GM12878 (cell line): ENCODE measurements around the gene SNX8. TPM values are rescaled to one million over a fixed set of nuclear protein-coding genes. Genes with fewer than 3 reads are reported as not detected.

ENCODE experiments used
- ATAC-seq: fragments of 200-7000 bp; cut with Tn5 transposase; 3 replicates; pipeline ENCODE4 v1.9.1; 2020; ENCODE audit warnings: mild to moderate bottlenecking, moderate library complexity
- BruUV-seq: library from RNA; stranded (reverse); fragments of 400-500 nt; replicated peaks from 2 replicates; lab custom pipeline; 2021; lab: Mats Ljungman, UMichigan
- CTCF ChIA-PET: fragments of 300-600 bp; sonication (Branson Sonifier 250); formaldehyde crosslinking; extraction: SDS; loops from one replicate; lab custom pipeline; 2021; ENCODE audit warnings: inconsistent platforms; lab: Yijun Ruan, JAX
- POLR2A ChIA-PET: fragments of 350-600 bp; formaldehyde crosslinking; extraction: SDS; loops from one replicate; lab custom pipeline; 2021; ENCODE audit warnings: inconsistent platforms; lab: Charles Lee
- RAD21 ChIA-PET: fragments of 300-600 bp; sonication (Branson Sonifier 250); formaldehyde crosslinking; loops from one replicate; lab custom pipeline; 2023; ENCODE audit warnings: antibody characterized with exemption; ENCODE audit not compliant: unreplicated experiment; lab: Charles Lee
- SMC1A ChIA-PET: fragments of 300-600 bp; sonication (Branson Sonifier 250); formaldehyde crosslinking; loops from one replicate; lab custom pipeline; 2023; ENCODE audit not compliant: unreplicated experiment, uncharacterized antibody; lab: Charles Lee
- DNase-seq: peaks from one replicate; pipeline ENCODE4 v3.0.0-alpha.2; 2011; ENCODE audit warnings: low read depth, low spot score
- FAIRE-seq: peaks from 3 replicates; lab custom pipeline; 2011; peaks lifted over from hg19 to GRCh38; lab: Jason Lieb, UNC
- H2AFZ ChIP-seq: 2 replicates; pipeline ENCODE4 v1.6.0; 2011; ENCODE audit warnings: low read depth, low read length, control low read depth; ENCODE audit not compliant: control insufficient read depth
- H3K27ac ChIP-seq: 2 replicates; pipeline ENCODE4 v1.5.1; 2011; ENCODE audit warnings: control low read depth; ENCODE audit not compliant: control insufficient read depth, insufficient read depth
- H3K27me3 ChIP-seq, 2 experiments: replicated peaks in 1 of 2; 2 replicates each; pipeline versions ENCODE4 v1.6.0 to v1.6.1; 2011; ENCODE audit warnings: low read length in 1 of 2; ENCODE audit not compliant: control insufficient read depth in 2 of 2, insufficient read depth in 2 of 2
- H3K36me3 ChIP-seq, 2 experiments: 2 replicates each; pipeline ENCODE4 v1.5.1; 2011; ENCODE audit warnings: low read length in 1 of 2; ENCODE audit not compliant: control insufficient read depth in 2 of 2, insufficient read depth in 2 of 2
- H3K4me1 ChIP-seq: 2 replicates; pipeline ENCODE4 v1.6.1; 2011; ENCODE audit warnings: mild to moderate bottlenecking, low read length, moderate library complexity, mixed read lengths; ENCODE audit not compliant: control insufficient read depth, insufficient read depth
- H3K4me2 ChIP-seq: 2 replicates; pipeline ENCODE4 v1.6.0; 2011; ENCODE audit warnings: control low read depth; ENCODE audit not compliant: control insufficient read depth, insufficient read depth
- H3K4me3 ChIP-seq: fragments of 200-600 bp; sonication (generic); 2 replicates; pipeline ENCODE4 v1.5.1; 2016
- H3K79me2 ChIP-seq: 2 replicates; pipeline ENCODE4 v1.6.0; 2011; ENCODE audit warnings: low read length; ENCODE audit not compliant: control insufficient read depth, insufficient read depth
- H3K9ac ChIP-seq: 2 replicates; pipeline ENCODE4 v1.8.0; 2011; ENCODE audit warnings: low read length, control low read depth, mixed read lengths; ENCODE audit not compliant: control insufficient read depth, insufficient read depth
- H3K9me3 ChIP-seq: replicated peaks from 3 replicates; pipeline ENCODE4 v1.5.1; 2011; ENCODE audit warnings: mild to moderate bottlenecking, low read length; ENCODE audit not compliant: control insufficient read depth, insufficient read depth
- H4K20me1 ChIP-seq: 2 replicates; pipeline ENCODE4 v1.6.0; 2011; ENCODE audit not compliant: control insufficient read depth, insufficient read depth
- CHD2 ChIP-seq: IDR thresholded peaks from 2 replicates; pipeline ENCODE4 v1.6.1; 2011; ENCODE audit warnings: low read depth, low read length, improper control_type of control experiment, borderline replicate concordance
- IRF4 ChIP-seq: IDR thresholded peaks from 2 replicates; pipeline ENCODE4 v1.6.1; 2011; ENCODE audit warnings: low read depth, low read length
- MTA2 ChIP-seq: fragments of 450-650 bp; IDR thresholded peaks from 2 replicates; pipeline ENCODE4 v1.6.1; 2016; ENCODE audit warnings: low read depth, mild to moderate bottlenecking, moderate library complexity
- NR2F1 ChIP-seq: fragments of 450-650 bp; conservative IDR thresholded peaks from 2 replicates; pipeline ENCODE4 v1.6.1; 2017; ENCODE audit warnings: mild to moderate bottlenecking
- RUNX3 ChIP-seq: IDR thresholded peaks from 2 replicates; pipeline ENCODE4 v1.6.1; 2012; ENCODE audit warnings: low read length, inconsistent platforms
- WGBS: methylation state at CpG from one replicate; pipeline ENCODE4 v1.1.6; 2016; ENCODE audit warnings: low lambda C conversion rate; ENCODE audit not compliant: insufficient replicate concordance, insufficient coverage; ENCODE audit errors: missing lambda C conversion rate; 5-methylcytosine and 5-hydroxymethylcytosine counted together
- in situ Hi-C: fragments of 300-500 bp; cut with MboI; formaldehyde crosslinking; loops from 9 replicates; pipeline ENCODE4 v1.14.3; 2018; ENCODE audit warnings: mixed read lengths
- intact Hi-C: fragments of 100-400 bp; cut with micrococcal nuclease; formaldehyde crosslinking; loops from one replicate; pipeline ENCODE4 v1.14.2; 2022; ENCODE audit not compliant: unreplicated experiment
- polyA plus RNA-seq, 11 experiments: library from polyadenylated mRNA; depleted of rRNA in 4 of 11; unstranded in 6 of 11; stranded (reverse) in 5 of 11; fragments of >200 nt; fragmentation: Nextera tagmentation in 4 of 11; fragmentation: Illumina TruSeq in 1 of 11; extraction: Ambion mirVana in 4 of 11; extraction: Trizol in 1 of 11; gene quantifications; 1 replicate in 1 of 11; 2 replicates in 10 of 11; pipeline versions ENCODE4 v1.2.1 to v1.2.3, GENCODE V29; 2011 to 2016; ENCODE audit warnings: inconsistent platforms in 2 of 11, missing spikeins in 2 of 11, low read depth in 1 of 11
- total RNA-seq, 4 experiments: library from RNA; depleted of rRNA in 3 of 4; stranded (reverse); fragments of >200 nt in 3 of 4; fragmentation: Illumina TruSeq in 1 of 4; extraction: Trizol in 1 of 4; gene quantifications; 2 replicates each; pipeline versions ENCODE4 v1.2.1 to v1.2.3, GENCODE V29; 2013 to 2021
- TF ChIP-seq, protein P1 (sequence below): fragments of 450-650 bp; formaldehyde crosslinking; IDR thresholded peaks from 2 replicates; pipeline ENCODE4 v1.5.0; 2022; ENCODE audit warnings: mild to moderate bottlenecking, missing genetic modification characterization
- TF ChIP-seq, protein P2 (sequence below): fragments of 450-650 bp; IDR thresholded peaks from 2 replicates; pipeline ENCODE4 v1.6.1; 2018; ENCODE audit warnings: mild to moderate bottlenecking, low read depth, moderate library complexity; ENCODE audit not compliant: partially characterized antibody
- TF ChIP-seq, protein P3 (sequence below), 3 experiments: IDR thresholded peaks in 2 of 3; conservative IDR thresholded peaks in 1 of 3; 2 replicates each; pipeline ENCODE4 v1.5.1; 2011; ENCODE audit warnings: low read depth in 3 of 3, low read length in 3 of 3, mild to moderate bottlenecking in 3 of 3, control low read depth in 2 of 3, moderate library complexity in 2 of 3, inconsistent platforms in 1 of 3, mixed read lengths in 1 of 3; ENCODE audit not compliant: control insufficient read depth in 2 of 3, insufficient read depth in 1 of 3; ENCODE audit errors: extremely low read depth in 1 of 3
- TF ChIP-seq, protein P4 (sequence below): IDR thresholded peaks from 2 replicates; pipeline ENCODE4 v1.6.1; 2011; ENCODE audit warnings: low read depth, low read length, improper control_type of control experiment, borderline replicate concordance
- TF ChIP-seq, protein P5 (sequence below): fragments of 450-650 bp; IDR thresholded peaks from 2 replicates; pipeline ENCODE4 v1.6.1; 2017; ENCODE audit warnings: antibody characterized with exemption, mild to moderate bottlenecking, moderate library complexity

The SNX8 gene
- total and polyA plus RNA-seq, 10 of the 15 experiments (the other 5 are each of a cell fraction or from before 2014, with no cell fraction given): 6.4 to 210 (median 97.6) TPM

DNA sequence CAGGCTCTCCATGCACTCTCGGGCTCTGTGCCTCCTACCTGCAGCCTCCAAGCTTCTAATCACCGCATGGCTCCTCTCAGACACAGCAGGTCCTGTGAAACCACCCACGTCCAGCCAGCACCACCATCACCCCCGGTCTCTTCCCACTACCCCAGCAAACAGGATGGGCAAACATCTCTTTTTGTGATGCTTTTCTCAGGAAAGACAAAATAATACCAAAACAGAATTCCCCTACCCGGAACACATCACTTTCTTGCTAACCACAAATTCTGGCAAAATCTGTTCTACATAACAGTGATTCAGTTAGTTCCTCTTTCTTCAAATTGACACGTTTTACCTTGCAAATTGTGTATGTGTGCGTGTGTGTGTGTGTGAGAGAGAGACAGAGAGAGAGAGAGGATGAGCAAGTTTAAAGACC lies 6.5 kb downstream of the SNX8 start:
- Histone ChIP-seq H3K4me1 (peaks cover 26% of the 10 kb centered on the region), H3K4me3 (peak overlapping the region; percentile 63; the same call in 1 of the 2 replicates), H3K27me3 (no peaks in the 10 kb centered on the region), H4K20me1 (no peaks in the 10 kb centered on the region), H3K4me2 (peak overlapping the region; percentile 92), H3K27ac (peak overlapping the region; percentile 87), H3K9ac (peak overlapping the region; percentile 78), H3K36me3 (peaks cover 0 to 10% of the 10 kb centered on the region in 2 experiments; a peak in 1 of 4 replicates), H3K9me3 (no peaks in the 10 kb centered on the region; the same call in 2 of the 3 replicates), H3K79me2 (peaks cover 81% of the 10 kb centered on the region), H2AFZ (no peak overlapping the region)
- BruUV-seq: no TSS peak
- ATAC-seq (peak; percentile 68), FAIRE-seq (peak; percentile 95), DNase-seq (peak; percentile 77)
- ChIA-PET POLR2A (interaction anchor here (0.7 to 1.2 kb wide), 4 partner anchors 49 to 126 kb away, joined by 3 to 9 read pairs (median 4); partner anchors contain the start of genes MRM2 and NUDT1), RAD21 (interaction anchor here (0.6 to 1.1 kb wide), 5 partner anchors 19 to 98 kb away, joined by 3 to 4 read pairs (median 3); no protein-coding TSS in a partner anchor), SMC1A (interaction anchor here (1.0 to 1.9 kb wide), 3 partner anchors 19 to 59 kb away, joined by 4 to 7 read pairs (median 4); no protein-coding TSS in a partner anchor), CTCF (interaction anchor here (1.4 kb wide), 1 partner anchor 46 kb away, joined by 3 read pairs; no protein-coding TSS in a partner anchor)
- intact Hi-C loops (no loop called here), in situ Hi-C loops (no loop called here)
- under 1% methylated on average over 7 of the region's 7 CpGs for WGBS
- TF ChIP-seq CHD2: no peak
- no peak for TF ChIP-seq NR2F1
- TF ChIP-seq, protein P1, sequence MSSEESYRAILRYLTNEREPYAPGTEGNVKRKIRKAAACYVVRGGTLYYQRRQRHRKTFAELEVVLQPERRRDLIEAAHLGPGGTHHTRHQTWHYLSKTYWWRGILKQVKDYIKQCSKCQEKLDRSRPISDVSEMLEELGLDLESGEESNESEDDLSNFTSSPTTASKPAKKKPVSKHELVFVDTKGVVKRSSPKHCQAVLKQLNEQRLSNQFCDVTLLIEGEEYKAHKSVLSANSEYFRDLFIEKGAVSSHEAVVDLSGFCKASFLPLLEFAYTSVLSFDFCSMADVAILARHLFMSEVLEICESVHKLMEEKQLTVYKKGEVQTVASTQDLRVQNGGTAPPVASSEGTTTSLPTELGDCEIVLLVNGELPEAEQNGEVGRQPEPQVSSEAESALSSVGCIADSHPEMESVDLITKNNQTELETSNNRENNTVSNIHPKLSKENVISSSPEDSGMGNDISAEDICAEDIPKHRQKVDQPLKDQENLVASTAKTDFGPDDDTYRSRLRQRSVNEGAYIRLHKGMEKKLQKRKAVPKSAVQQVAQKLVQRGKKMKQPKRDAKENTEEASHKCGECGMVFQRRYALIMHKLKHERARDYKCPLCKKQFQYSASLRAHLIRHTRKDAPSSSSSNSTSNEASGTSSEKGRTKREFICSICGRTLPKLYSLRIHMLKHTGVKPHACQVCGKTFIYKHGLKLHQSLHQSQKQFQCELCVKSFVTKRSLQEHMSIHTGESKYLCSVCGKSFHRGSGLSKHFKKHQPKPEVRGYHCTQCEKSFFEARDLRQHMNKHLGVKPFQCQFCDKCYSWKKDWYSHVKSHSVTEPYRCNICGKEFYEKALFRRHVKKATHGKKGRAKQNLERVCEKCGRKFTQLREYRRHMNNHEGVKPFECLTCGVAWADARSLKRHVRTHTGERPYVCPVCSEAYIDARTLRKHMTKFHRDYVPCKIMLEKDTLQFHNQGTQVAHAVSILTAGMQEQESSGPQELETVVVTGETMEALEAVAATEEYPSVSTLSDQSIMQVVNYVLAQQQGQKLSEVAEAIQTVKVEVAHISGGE (CRISPR knock-in tag): no peak
- TF ChIP-seq, protein P2, sequence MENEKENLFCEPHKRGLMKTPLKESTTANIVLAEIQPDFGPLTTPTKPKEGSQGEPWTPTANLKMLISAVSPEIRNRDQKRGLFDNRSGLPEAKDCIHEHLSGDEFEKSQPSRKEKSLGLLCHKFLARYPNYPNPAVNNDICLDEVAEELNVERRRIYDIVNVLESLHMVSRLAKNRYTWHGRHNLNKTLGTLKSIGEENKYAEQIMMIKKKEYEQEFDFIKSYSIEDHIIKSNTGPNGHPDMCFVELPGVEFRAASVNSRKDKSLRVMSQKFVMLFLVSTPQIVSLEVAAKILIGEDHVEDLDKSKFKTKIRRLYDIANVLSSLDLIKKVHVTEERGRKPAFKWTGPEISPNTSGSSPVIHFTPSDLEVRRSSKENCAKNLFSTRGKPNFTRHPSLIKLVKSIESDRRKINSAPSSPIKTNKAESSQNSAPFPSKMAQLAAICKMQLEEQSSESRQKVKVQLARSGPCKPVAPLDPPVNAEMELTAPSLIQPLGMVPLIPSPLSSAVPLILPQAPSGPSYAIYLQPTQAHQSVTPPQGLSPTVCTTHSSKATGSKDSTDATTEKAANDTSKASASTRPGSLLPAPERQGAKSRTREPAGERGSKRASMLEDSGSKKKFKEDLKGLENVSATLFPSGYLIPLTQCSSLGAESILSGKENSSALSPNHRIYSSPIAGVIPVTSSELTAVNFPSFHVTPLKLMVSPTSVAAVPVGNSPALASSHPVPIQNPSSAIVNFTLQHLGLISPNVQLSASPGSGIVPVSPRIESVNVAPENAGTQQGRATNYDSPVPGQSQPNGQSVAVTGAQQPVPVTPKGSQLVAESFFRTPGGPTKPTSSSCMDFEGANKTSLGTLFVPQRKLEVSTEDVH: no peak
- peak; percentile 84 for TF ChIP-seq MTA2
- peak; percentile 95 for TF ChIP-seq RUNX3
- TF ChIP-seq, protein P3, sequence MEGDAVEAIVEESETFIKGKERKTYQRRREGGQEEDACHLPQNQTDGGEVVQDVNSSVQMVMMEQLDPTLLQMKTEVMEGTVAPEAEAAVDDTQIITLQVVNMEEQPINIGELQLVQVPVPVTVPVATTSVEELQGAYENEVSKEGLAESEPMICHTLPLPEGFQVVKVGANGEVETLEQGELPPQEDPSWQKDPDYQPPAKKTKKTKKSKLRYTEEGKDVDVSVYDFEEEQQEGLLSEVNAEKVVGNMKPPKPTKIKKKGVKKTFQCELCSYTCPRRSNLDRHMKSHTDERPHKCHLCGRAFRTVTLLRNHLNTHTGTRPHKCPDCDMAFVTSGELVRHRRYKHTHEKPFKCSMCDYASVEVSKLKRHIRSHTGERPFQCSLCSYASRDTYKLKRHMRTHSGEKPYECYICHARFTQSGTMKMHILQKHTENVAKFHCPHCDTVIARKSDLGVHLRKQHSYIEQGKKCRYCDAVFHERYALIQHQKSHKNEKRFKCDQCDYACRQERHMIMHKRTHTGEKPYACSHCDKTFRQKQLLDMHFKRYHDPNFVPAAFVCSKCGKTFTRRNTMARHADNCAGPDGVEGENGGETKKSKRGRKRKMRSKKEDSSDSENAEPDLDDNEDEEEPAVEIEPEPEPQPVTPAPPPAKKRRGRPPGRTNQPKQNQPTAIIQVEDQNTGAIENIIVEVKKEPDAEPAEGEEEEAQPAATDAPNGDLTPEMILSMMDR (IDR thresholded peaks at IDR 0.05 in 2 of 3, conservative IDR thresholded peaks at IDR 0.05 in 1 of 3; ENCODE audit: control insufficient read depth in 2 of 3, extremely low read depth in 1 of 3, insufficient read depth in 1 of 3, low read depth in 3 of 3, low read length in 3 of 3): no peak
- TF ChIP-seq, protein P4, sequence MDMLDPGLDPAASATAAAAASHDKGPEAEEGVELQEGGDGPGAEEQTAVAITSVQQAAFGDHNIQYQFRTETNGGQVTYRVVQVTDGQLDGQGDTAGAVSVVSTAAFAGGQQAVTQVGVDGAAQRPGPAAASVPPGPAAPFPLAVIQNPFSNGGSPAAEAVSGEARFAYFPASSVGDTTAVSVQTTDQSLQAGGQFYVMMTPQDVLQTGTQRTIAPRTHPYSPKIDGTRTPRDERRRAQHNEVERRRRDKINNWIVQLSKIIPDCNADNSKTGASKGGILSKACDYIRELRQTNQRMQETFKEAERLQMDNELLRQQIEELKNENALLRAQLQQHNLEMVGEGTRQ: no peak
- TF ChIP-seq, protein P5, sequence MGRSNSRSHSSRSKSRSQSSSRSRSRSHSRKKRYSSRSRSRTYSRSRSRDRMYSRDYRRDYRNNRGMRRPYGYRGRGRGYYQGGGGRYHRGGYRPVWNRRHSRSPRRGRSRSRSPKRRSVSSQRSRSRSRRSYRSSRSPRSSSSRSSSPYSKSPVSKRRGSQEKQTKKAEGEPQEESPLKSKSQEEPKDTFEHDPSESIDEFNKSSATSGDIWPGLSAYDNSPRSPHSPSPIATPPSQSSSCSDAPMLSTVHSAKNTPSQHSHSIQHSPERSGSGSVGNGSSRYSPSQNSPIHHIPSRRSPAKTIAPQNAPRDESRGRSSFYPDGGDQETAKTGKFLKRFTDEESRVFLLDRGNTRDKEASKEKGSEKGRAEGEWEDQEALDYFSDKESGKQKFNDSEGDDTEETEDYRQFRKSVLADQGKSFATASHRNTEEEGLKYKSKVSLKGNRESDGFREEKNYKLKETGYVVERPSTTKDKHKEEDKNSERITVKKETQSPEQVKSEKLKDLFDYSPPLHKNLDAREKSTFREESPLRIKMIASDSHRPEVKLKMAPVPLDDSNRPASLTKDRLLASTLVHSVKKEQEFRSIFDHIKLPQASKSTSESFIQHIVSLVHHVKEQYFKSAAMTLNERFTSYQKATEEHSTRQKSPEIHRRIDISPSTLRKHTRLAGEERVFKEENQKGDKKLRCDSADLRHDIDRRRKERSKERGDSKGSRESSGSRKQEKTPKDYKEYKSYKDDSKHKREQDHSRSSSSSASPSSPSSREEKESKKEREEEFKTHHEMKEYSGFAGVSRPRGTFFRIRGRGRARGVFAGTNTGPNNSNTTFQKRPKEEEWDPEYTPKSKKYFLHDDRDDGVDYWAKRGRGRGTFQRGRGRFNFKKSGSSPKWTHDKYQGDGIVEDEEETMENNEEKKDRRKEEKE: no peak
- TF ChIP-seq IRF4: peak; percentile 51; the same call in 1 of the 2 replicates
